Thyroid gland (tissue), 4 donors: ENCODE measurements around the gene CENPF.

ENCODE experiments used
- POLR2A ChIP-seq, 2 donors: fragments of 450-650 bp; IDR thresholded peaks; one replicate each; pipeline ENCODE4 v1.6.1; 2017; ENCODE audit warnings: antibody characterized with exemption in 2 of 2, mild to moderate bottlenecking in 2 of 2, moderate library complexity in 1 of 2
- TF ChIP-seq, protein P1 (sequence below), 6 experiments: fragments of 200-600 bp in 3 of 6; fragments of 450-650 bp in 3 of 6; sonication (generic) in 3 of 6; IDR thresholded peaks; one replicate each; pipeline ENCODE4 v1.5.1; 2016 to 2019; ENCODE audit warnings: antibody characterized with exemption in 6 of 6, mild to moderate bottlenecking in 2 of 6, inconsistent platforms in 1 of 6, moderate library complexity in 1 of 6

DNA sequence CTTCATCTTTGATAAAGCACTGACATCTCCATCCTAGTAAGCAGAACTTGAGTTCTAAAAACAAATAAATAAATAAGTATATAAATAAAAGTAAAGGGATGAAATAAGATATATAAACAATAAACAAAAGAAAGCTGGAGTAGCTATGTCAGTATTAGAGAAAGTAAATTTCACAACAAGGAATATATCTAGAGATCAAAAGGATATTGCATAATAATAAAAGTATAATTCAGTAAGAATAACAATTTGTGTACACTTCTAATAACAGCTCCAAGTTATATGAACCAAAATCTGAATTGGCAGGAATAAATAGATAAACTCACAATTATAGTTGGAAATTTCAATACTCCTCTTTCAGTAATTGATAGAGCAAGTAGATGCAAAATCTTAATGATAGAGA is 9.8 kb upstream of the CENPF start:
- TF ChIP-seq, protein P1, sequence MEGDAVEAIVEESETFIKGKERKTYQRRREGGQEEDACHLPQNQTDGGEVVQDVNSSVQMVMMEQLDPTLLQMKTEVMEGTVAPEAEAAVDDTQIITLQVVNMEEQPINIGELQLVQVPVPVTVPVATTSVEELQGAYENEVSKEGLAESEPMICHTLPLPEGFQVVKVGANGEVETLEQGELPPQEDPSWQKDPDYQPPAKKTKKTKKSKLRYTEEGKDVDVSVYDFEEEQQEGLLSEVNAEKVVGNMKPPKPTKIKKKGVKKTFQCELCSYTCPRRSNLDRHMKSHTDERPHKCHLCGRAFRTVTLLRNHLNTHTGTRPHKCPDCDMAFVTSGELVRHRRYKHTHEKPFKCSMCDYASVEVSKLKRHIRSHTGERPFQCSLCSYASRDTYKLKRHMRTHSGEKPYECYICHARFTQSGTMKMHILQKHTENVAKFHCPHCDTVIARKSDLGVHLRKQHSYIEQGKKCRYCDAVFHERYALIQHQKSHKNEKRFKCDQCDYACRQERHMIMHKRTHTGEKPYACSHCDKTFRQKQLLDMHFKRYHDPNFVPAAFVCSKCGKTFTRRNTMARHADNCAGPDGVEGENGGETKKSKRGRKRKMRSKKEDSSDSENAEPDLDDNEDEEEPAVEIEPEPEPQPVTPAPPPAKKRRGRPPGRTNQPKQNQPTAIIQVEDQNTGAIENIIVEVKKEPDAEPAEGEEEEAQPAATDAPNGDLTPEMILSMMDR (IDR thresholded peaks at IDR 0.05): no peak
- no peak for TF ChIP-seq POLR2A (IDR thresholded peaks at IDR 0.05)
